ENCODE measurements around the gene IL2RG.

IL2RG gene

GRCh38 chrX:71091263-71091662, 20.1 kb downstream of the IL2RG start:
- no peaks in the 10 kb centered on the region for H3K79me2 ChIP-seq (ENCODE audit: insufficient read depth, low read length)
- H3K4me2 ChIP-seq (ENCODE audit: low read length) = no peak overlapping the region
- no peaks in the 10 kb centered on the region for H3K9me2 ChIP-seq (ENCODE audit: low read depth, low read length)
- H3F3A ChIP-seq (ENCODE audit: insufficient read depth, low read length) = no peaks in the 10 kb centered on the region
- TF ChIP-seq EZH2 (IDR thresholded peaks at IDR 0.05; ENCODE audit: borderline replicate concordance, low read length) = no peak
- no peak for TF ChIP-seq CTCF (IDR thresholded peaks at IDR 0.05; ENCODE audit: low read length)
- no peak overlapping the region for H3K9ac ChIP-seq (ENCODE audit: low read length)
- H3K27ac ChIP-seq (ENCODE audit: low read depth, low read length, poor library complexity, severe bottlenecking) = no peak overlapping the region
- no peak overlapping the region for H2AFZ ChIP-seq (ENCODE audit: low read length)
- H4K20me1 ChIP-seq (ENCODE audit: insufficient read depth, low read length) = no peaks in the 10 kb centered on the region
- no peak overlapping the region for H3K4me3 ChIP-seq (ENCODE audit: low read depth, low read length, poor library complexity, severe bottlenecking)
- H3K4me1 ChIP-seq (ENCODE audit: insufficient read depth, low read length, severe bottlenecking) = peaks cover 8% of the 10 kb centered on the region
- no peaks in the 10 kb centered on the region for H3K9me3 ChIP-seq (ENCODE audit: low read length)
- no peaks in the 10 kb centered on the region for H3K27me3 ChIP-seq (ENCODE audit: insufficient read depth, low read length)
- no peaks in the 10 kb centered on the region for H3K36me3 ChIP-seq (ENCODE audit: insufficient read depth, low read length)

- Histone ChIP-seq H3F3A (ENCODE audit: insufficient read depth, low read length) (no peaks in the 10 kb centered on the region), H3K9me2 (ENCODE audit: low read depth, low read length) (no peaks in the 10 kb centered on the region), H3K27me3 (ENCODE audit: insufficient read depth, low read length) (no peaks in the 10 kb centered on the region), H3K36me3 (ENCODE audit: insufficient read depth, low read length) (no peaks in the 10 kb centered on the region), H4K20me1 (ENCODE audit: insufficient read depth, low read length) (no peaks in the 10 kb centered on the region), H2AFZ (ENCODE audit: low read length) (no peak overlapping the region), H3K9ac (ENCODE audit: low read length) (no peak overlapping the region), H3K27ac (ENCODE audit: low read depth, low read length, poor library complexity, severe bottlenecking) (no peak overlapping the region), H3K4me2 (ENCODE audit: low read length) (no peak overlapping the region), H3K79me2 (ENCODE audit: insufficient read depth, low read length) (no peaks in the 10 kb centered on the region), H3K9me3 (ENCODE audit: low read length) (no peaks in the 10 kb centered on the region), H3K4me3 (ENCODE audit: low read depth, low read length, poor library complexity, severe bottlenecking) (no peak overlapping the region), H3K4me1 (ENCODE audit: insufficient read depth, low read length, severe bottlenecking) (no peaks in the 10 kb centered on the region)
- no peak for TF ChIP-seq CTCF (IDR thresholded peaks at IDR 0.05; ENCODE audit: low read length)
- no peak for TF ChIP-seq EZH2 (IDR thresholded peaks at IDR 0.05; ENCODE audit: borderline replicate concordance, low read length)
Measured at GRCh38 chrX:71085900-71086299, 25.5 kb downstream of the IL2RG start.

GRCh38 chrX:71082822-71083221, 28.6 kb downstream of the IL2RG start:
- H3K4me3 ChIP-seq (ENCODE audit: low read depth, low read length, poor library complexity, severe bottlenecking) = no peak overlapping the region
- H3K4me2 ChIP-seq (ENCODE audit: low read length) = no peak overlapping the region
- H3F3A ChIP-seq (ENCODE audit: insufficient read depth, low read length) = no peaks in the 10 kb centered on the region
- no peaks in the 10 kb centered on the region for H3K27me3 ChIP-seq (ENCODE audit: insufficient read depth, low read length)
- no peaks in the 10 kb centered on the region for H3K79me2 ChIP-seq (ENCODE audit: insufficient read depth, low read length)
- H3K9me3 ChIP-seq (ENCODE audit: low read length) = no peaks in the 10 kb centered on the region
- H3K9me2 ChIP-seq (ENCODE audit: low read depth, low read length) = no peaks in the 10 kb centered on the region
- H3K36me3 ChIP-seq (ENCODE audit: insufficient read depth, low read length) = no peaks in the 10 kb centered on the region
- H3K4me1 ChIP-seq (ENCODE audit: insufficient read depth, low read length, severe bottlenecking) = no peaks in the 10 kb centered on the region
- H3K9ac ChIP-seq (ENCODE audit: low read length) = no peak overlapping the region
- H2AFZ ChIP-seq (ENCODE audit: low read length) = no peak overlapping the region
- H4K20me1 ChIP-seq (ENCODE audit: insufficient read depth, low read length) = no peaks in the 10 kb centered on the region
- H3K27ac ChIP-seq (ENCODE audit: low read depth, low read length, poor library complexity, severe bottlenecking) = no peak overlapping the region
- TF ChIP-seq CTCF (IDR thresholded peaks at IDR 0.05; ENCODE audit: low read length) = no peak
- no peak for TF ChIP-seq EZH2 (IDR thresholded peaks at IDR 0.05; ENCODE audit: borderline replicate concordance, low read length)
